GM19043 (cell line): ENCODE data around the gene SETMAR.
"Not testable (repeated sequence)": the region's sequence is repeated elsewhere in the genome, so short reads cannot be mapped to it uniquely, and the experiment has no call there.

Experiments used
- ATAC-seq: cut with Tn5 transposase; IDR thresholded peaks from one replicate; pipeline ENCODE4 v1.9.1; 2021; ENCODE audit warnings: low read depth; ENCODE audit not compliant: unreplicated experiment

Gene SETMAR

DNA sequence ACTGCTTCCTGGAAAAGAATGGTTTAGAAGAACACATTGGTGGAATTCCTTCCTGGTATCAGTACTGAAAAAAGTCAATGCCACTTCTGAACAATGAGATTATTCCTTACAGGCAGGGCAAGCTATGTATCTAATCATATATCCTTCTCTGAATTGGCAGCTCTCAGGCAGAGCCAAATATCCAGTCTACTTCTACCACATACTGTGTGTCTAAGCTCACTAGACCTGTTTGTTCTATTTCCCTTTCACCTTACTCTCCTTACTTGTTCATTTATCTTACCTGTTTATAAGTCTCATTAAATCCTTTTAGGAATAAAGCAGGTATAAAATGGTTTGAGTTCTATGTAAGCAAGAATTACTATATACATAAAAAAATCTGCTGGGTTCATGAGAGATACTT lies 8.3 kb downstream of the SETMAR start:
- ATAC-seq, result no peak

DNA sequence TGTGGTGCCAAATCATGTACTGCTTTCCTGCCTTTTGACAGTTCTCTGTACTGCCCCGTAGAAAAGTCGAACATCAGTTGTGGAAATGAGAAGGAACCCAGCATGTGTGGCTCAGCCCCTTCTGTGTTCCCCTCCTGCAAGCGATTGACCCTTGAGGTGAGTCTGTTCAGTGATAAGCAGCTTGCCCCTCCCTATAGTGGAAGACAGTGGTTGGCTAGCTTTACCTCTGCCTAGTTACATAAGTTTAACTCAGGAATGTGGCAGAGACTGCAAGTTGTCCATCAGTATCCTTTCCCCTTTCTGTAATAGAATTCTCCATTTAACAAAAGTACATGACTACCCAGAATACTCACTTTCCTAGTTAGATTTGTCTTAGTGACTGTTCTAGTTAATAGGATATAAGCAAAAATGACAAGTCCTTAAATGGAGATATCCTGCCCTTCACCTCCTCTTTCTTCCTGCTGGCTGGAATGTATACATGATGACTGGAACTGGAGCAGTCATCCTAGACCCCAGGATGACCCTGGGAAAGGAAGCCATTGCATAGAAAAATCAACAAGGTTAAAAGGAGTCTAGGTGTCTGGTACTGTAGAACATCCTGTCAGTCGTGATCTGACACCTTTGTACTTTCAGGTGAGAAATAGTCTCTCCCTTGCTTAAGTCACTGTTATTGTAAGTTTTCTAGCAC lies 10.6 kb downstream of the SETMAR start:
- no peak for ATAC-seq

DNA sequence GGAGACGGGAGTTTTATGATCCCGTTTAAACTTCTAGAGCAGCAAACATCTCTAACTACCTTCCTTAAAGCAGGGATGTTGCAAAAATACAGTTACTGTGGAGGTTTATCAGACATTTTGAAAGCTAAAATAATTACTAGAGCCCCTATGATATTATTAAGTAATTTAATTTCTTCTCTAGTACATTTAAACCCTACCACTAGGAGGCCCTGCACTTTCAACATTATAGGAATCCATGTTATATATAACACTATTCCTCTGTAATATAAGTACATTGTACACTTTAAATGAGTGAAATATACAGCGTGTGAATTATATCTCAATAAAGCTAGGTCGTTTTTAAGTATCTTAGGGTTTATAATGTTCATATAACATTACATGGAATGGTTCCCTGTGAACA lies 11.5 kb downstream of the SETMAR start:
- no peak for ATAC-seq

DNA sequence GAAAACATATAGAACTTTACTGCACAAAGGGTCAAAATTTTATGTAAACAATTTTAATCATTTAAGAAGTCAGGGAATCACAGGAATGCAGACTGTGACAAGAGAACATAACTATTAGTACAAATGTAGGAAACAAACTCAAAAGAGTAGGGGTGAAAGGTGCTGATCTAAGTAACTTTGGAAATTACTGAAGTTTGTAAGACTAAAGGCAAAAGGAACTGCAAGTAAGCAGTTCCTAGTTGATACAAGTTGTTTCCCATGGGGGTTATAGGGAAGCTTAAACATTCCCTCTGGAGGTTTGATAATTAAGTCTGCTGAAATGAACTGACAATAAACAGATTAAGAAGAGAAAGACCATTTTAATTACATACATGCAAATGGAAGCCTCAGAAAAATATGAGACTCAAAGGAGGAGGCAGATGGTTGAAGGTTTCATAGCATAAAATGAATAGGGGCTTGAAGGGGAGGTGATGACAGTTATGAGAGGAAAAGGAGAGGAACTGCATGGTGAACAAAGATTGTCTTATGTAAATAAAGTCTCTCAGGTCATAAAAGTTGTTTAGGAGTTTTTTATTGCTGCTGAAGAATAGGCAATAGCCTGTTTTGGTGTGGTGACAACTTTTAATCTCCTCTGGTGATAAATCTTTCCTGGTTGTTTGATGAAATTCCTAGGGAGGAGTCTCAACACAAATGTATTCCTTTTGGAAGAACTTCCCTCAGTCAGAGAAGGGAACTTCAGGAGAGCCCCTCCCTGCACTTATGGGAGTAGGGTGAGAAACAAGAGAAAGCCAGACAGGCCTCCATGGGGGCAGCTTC lies 17.1 kb downstream of the SETMAR start:
- no peak for ATAC-seq

DNA sequence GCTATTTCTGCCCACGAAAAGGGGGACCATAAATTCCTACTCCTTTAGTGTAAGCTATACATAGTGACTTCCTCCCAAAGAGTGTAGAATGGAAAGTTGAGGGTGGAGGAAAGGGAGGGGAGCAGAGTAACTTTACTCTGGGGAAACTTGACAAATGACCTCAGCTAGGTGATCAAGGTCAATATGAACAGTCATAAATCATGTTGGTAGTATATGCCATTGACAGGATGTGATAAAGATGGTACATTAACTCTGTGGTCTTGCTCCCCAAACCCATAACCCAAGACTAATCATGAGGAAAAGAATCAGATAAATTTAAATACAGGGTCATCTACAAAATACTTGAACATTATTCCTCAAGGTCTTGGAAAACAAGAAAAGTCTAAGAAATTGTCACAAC lies 18.6 kb downstream of the SETMAR start:
- no peak for ATAC-seq

DNA sequence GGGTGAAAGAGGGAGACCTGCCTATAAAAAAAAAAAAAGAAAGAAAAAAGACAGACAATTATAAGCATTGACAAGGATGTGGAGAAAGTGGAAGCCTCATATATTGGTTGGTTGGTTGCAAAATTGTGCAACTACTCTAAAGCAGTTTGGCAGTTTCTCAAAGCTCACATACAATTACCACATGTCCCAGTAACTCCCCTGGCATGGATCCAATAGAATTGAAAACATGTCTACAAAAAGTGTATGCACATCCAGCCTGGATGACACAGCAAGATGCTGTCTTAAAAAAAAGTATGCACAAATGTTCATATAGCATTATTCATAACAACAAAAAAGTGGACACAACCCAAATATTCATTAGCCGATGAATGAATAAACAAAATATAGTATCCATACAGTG lies 19.5 kb downstream of the SETMAR start:
- ATAC-seq, result no peak

DNA sequence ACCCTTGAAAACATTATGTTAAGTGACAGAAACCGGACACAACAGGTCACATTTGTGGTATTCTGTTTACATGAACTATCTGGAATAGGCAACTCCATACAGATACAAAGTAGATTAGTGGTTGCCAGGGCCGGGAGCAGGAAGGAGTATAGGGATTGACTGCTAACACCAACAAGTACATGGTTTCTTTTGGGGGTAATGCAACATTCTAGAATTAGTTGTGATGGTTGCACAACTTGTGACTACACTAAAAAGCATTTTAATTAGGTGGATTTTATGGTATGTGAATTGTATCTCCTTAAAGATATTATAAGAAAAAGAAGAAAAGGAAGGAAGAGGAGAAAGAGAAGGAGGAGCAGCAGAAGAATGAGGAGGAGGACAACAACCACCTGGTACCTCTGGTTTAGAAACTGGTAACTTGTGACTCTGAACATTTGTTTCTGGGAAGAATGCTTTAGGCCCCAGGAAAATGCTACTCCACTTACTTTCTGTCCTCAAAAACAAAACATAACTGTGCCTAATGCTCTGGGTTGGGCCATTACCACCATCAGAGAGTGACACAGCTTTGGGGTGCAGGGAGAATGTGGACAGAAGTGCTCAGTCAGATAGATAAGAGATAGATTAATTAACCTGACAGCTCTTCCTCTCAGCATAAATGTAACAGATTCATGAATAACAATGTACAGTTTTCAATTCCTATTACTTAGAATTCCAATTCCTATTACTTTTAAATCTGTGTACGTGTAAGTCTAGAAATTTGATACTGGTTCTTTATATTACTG lies 20.3 kb downstream of the SETMAR start:
- ATAC-seq, result no peak

DNA sequence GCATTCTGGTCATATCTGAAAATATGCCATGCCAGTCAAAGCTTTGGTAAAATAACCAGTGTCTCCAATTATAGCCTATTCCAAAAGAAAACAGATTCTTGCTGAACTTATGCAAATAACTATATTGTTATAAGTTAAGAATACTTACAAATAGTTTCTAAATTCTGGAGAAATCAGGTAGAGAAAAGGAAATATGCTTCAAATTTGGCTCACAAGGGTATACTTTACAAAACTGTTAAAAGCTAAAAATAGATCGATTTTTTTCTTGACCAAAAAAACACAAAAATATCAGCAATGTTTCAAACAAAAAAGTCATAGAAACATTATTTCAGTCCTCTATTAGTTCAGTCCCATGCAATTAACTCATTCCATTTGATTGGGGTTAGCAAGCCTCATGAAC lies 23.7 kb downstream of the SETMAR start:
- no peak for ATAC-seq

DNA sequence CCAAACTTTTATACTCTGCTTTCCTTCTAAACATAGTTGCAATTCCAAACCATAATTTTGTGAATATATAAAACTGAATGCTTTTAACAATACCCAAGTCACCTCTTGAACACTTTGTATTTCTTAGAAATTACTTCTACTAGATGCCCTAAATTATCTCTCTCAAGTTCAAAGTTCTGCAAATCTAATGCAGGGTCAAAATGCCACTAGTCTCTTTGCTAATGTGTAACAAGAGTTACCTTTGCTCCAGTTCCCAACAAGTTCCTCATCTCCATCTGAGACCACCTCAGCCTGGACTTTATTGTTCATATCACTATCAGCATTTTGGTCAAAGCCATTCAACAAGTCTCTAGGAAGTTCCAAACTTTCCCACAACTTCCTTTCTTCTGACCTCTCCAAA lies 26.6 kb downstream of the SETMAR start:
- ATAC-seq, result not testable (repeated sequence)

DNA sequence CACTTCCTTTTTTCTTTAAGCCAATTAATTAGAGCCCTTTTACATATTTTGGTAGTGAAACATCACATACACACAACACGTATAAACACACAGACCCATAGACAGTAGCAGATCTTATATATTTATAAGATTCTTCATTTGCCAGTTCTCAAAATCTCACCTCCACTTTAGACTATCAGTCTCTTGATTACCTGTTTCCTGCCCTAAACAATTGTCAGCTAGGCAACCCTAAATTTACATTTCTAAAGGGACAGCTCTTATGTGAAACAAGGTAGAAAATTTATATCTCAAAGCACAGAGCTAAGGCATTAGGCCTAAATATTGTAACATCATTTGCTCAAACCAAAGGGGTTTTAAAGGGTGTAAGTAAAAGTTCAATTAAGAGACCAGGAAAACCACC lies 28.9 kb downstream of the SETMAR start:
- no peak for ATAC-seq

DNA sequence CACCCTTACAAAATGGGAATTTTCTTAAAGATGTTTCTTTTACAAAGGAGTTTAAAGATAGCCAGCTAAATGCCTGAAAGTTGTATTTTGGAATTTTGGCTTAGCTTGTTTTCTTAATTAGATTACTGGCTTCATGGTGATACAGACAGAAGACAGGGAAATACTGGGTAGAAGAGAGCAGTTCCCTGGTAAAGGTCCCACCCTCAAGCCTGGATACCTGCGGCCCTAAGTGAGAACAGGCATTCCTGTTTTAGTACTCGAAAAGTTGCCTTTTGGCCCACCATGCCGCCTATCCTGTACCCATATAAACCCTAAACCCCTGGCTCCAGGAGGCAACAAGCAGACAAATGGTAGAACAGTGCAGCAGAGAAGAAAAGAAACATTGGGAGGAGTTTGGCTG lies 29.4 kb downstream of the SETMAR start:
- no peak for ATAC-seq

DNA sequence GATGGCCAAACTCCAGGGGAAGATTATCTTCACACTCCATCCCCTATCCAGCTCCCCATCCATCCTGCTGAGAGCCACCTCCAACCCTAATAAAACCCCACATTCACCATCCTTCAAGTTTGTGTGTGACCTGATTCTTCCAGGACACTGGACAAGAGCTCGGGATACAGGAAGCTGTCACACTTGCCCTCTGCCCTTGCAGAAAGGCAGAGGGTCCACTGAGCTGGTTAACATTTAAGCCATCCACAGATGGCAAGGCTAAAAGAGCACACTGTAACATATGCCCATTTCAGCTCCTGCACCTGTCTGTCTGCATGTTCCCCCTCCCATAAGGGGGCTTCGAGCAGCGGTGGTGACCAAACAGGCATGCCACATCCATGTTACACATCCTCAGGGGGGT lies 29.8 kb downstream of the SETMAR start:
- ATAC-seq, result no peak

DNA sequence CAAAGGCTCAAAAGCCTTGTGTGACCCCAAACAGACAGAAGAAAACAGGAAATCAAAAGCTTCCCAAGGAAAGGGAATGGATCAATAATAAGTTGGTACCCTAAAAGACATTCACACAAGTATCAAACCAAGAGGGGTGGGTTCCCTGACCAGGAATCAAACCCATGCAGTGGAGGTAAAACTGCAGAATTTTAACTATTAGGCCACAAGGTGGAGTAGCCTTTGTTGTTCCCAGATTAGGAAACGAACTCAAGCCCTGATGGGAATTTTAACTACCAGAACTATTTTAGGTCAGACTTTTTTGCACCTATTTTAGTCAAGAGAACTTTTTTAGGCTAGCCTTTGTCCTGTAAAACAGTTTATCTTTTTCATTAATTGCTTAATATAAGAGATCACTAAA lies 31.4 kb downstream of the SETMAR start:
- ATAC-seq, result no peak

DNA sequence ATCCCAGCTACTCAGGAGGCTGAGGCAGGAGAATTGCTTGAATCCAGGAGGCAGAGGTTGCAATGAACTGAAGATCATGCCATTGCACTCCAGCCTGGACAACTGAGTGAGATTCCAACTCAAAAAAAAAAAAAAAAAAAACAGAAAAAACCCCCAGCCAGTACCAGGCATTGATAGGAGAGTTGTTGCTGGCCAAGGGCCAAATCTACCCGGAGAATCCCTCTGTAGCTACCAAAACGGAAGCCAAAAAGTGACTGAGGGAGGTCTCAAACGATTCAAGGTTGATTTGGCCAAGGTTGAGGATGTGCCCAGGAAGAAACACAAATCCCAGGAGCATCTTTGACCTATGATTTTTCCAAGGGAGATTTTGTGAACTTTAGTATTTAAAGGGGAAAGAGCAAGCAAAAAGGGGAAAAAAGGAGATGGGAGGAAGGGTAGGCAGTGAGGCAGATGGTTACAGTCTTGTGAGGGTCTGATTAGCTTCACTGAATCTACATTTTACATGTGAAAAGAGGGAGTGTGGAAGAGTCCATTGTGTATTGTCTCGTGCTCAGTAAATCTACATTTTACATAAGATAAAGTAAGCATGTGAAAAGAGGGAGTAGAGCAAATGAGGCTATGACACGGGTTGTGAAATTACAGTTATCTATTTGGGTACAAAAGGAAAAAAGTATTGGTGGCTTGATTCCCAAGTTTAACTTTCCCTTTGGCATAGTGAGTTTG lies 32.8 kb downstream of the SETMAR start:
- no peak for ATAC-seq

DNA sequence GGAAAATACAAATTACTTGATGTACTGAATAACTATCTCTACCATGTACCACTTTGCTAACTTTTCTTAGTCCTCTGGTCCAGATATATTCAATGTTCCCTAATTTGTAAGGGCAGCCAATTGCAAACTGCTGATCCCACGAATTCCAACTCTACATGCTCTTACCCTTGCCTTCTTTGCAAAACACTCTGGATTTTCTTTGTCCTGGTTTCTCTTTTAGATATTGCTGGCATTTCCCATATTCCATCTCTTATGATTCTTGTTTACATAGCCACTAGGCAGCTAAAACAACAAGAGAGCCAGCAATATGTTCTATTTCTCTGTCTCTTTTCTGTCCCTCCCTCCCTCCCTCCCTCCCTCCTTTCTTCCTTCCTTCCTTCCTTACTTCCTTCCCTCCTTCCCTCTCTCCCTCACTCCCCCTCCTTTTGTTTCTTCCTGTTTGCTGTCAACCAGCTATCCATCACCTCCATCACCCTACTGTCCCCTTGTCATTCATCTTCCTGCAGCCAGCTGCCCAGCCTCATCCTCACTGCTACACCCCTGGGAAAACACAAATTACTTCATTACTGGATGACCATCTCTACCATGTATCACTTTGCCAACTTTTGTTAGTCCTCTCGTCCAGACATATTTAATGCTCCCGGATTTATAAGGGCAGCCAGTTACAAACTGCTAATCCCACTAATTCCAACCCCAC lies 33.8 kb downstream of the SETMAR start:
- ATAC-seq, result no peak

DNA sequence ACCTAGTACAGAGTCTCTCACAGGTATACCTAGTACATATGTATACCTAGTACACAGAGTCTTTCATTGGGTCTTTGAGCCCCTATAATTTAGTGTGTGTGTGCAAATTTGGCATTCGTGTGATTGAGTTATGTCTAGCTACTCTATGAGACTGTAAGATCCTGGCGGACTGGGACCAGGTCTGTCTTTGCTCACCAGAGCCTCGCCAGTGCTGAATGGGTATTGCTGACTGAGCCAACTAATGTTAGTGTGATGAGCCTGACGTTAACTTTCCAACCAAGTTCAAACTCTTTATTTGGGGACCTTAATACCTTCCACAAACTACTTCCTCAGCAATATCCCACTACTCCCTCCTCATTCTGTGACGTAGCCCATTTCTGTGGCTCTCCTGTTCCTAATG lies 35.6 kb downstream of the SETMAR start:
- no peak for ATAC-seq

DNA sequence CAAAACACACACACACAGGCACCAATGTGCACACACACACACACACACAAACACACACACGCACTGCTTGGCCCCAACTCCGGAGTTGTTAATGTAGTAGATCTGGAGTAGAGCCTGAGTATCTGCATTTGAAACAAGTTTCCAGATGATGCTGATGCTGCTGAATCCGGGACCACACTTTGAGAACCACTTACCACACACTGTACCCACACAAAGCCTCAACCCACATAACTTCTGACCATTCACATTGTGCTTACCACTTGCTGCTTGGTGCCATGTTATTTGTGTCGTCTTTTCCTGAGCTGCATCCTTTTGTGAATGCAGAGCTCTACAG lies 36.9 kb downstream of the SETMAR start:
- no peak for ATAC-seq

DNA sequence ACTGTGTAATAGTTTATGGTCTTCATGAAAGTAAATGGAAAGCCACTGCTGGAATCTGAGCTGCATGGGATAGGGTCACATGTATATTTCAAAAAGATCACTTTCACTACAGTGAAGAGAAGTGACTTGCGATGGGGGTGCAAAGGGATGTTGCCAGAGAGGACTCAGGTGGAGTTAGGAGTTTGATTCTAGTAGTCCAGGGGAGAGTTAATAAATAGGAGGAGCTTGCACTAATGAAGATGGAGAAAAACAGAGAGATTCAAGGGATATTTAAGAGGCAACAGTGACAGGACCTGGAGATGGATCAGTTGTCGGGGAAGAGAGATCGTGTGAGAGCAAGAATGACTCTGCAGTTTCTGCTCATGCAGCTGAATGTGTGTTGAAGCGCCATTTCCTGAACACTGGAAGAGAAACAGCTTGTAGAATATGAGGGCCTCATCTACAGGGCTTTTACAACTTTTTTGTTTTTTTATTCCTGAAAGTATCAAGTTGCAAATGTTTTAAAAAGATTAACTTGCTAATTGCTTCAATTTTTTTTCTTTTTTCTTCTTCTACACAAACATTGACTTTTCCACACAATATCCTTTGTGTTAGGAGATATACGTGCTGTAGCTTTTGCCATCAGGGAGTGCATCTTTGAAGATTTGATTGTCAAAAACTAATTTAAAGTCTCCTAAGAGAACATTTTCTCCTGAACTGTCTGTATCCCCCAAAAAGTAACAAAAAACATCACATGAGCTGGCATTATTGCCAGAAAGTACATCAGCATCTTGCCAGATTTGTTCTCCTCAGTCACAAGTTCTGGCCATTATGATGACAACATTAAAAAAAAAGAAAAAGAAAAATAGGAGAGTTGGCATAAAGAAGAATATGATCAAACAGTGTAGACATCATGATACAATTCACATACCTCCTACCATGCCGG lies 37.5 kb downstream of the SETMAR start:
- no peak for ATAC-seq

DNA sequence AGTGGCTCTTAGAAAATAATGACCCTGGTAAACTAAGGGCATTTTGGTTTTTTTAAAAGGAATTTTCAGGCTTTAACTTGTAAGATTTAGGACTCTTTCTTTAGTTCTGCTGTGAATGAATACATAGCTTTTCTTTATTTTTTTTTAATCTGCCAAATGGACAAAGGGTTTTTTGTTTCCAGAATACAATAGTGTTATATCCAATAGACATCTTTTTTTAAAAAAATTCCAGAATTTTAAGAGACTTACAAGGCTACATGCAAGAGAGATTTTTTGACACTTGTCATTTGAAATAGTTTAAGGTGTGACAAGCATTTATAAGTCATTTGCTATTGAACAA lies 38.1 kb downstream of the SETMAR start:
- ATAC-seq, result no peak
